ENCODE data around the gene CHN1. TPM values are rescaled to one million over a fixed set of nuclear protein-coding genes. Genes with fewer than 3 reads are reported as not detected.
A peak's percentile ranks its signal among the peaks of the same experiment; 100 is the strongest.

Gene CHN1
- total RNA-seq, 1 donor from 2014 or later, result 7.3 TPM

DNA sequence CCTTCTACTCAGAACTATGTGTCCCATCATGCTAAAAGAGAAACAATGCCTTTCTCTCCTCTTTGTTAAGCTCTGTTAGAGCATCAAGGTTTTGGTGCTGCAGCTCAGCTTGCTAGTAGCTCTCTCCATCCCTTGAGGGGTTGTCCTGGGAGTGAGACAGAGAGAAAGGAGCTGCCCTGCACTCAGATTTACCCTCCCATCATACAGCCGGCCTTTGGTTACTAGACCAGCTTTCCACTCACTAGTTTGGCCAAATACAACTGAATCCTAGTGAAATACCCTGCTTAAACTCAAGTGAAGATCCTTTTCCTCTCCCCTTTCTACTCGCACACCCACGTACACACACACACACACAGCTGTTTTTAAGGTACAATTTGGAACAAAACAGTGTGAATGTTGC, 2.3 kb upstream of the CHN1 start:
- no peak overlapping the region for H3K4me3 Mint-ChIP-seq (ENCODE audit: low read depth)
- intact Hi-C loops (cut with micrococcal nuclease), result no loop called here
- no peaks in the 10 kb centered on the region for H3K9me3 Mint-ChIP-seq
- H3K27me3 Mint-ChIP-seq (ENCODE audit: low read depth), result peaks cover 66% of the 10 kb centered on the region
- DNase-seq (ENCODE audit: low spot score), result no peak
- no peaks in the 10 kb centered on the region for H3K36me3 Mint-ChIP-seq (ENCODE audit: low read depth)
- peaks cover 3% of the 10 kb centered on the region for H3K4me1 Mint-ChIP-seq (ENCODE audit: low read depth)
- H3K27ac Mint-ChIP-seq, result no peak overlapping the region

DNA sequence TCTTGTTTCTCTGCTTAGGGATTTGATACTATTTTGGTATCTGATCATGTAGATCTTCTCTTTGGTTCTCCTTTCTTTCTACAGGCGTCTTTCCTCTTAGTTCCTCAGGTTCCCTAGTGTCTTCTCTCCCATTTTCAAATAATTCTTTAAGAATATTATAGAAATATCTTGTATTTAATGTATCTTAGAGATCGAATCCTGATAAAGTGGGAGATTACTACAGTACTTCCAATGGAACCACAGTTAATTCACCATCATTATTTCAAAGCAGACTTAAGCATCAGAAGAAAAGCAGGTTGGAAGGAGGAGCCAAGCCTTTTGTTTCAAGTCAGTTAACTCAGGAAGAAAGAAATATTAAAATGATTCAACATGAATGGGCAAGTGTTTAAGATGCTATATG, 1.1 kb upstream of the CHN1 start:
- Mint-ChIP-seq H3K4me1 (ENCODE audit: low read depth) (peaks cover 2% of the 10 kb centered on the region), H3K36me3 (ENCODE audit: low read depth) (no peaks in the 10 kb centered on the region), H3K27me3 (ENCODE audit: low read depth) (peaks cover 71% of the 10 kb centered on the region), H3K27ac (no peak overlapping the region), H3K9me3 (no peaks in the 10 kb centered on the region), H3K4me3 (ENCODE audit: low read depth) (peak overlapping the region; percentile 70)
- DNase-seq (ENCODE audit: low spot score), result no peak
- intact Hi-C loops (cut with micrococcal nuclease), result no loop called here

DNA sequence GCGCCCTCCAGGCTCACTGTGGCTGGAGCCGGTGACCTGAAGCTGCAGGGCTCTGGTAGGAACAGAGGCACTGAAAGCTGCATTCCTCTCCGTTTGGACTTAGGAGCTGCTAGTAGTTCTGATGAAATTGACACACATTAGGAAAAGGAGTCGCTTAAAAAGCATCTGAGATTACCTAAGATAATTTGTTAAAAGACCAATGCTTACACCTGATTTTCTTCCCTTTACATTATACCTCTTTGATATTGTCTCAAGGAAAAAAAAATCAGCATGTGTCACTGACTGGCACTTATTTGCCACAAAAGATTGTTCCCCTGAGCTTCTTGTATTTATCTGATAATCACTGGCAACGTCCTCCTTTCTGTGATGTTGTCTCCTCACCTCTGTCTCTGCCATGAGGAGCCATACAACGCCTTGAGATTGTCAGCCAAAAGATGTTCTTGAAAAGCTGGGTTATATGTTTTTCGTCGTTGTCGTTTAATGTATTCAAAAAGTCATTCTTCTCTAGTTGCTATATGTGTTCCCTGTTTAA, 618 bp upstream of the CHN1 start:
- no peak for DNase-seq (ENCODE audit: low spot score)
- Mint-ChIP-seq H3K36me3 (ENCODE audit: low read depth) (no peaks in the 10 kb centered on the region), H3K27ac (no peak overlapping the region), H3K4me3 (ENCODE audit: low read depth) (peak overlapping the region; percentile 70), H3K9me3 (no peaks in the 10 kb centered on the region), H3K27me3 (ENCODE audit: low read depth) (peaks cover 74% of the 10 kb centered on the region), H3K4me1 (ENCODE audit: low read depth) (peaks cover 2% of the 10 kb centered on the region)
- intact Hi-C loops (cut with micrococcal nuclease), result no loop called here

DNA sequence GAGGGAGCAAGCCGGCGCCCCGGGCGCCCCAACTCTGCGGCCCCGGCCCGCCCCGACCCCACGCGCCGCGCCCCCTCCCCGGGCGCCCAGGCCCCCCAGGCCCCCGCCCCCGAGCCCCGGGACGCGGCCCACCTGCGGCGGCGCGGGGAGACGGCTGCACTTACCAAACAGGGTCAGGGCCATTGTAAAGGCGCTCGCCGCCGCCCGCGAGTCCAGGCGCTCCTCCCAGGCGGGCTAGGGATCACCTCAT, 526 bp downstream of the CHN1 start:
- H3K27me3 Mint-ChIP-seq (ENCODE audit: low read depth), result peaks cover 66% of the 10 kb centered on the region
- H3K4me1 Mint-ChIP-seq (ENCODE audit: low read depth), result peaks cover 2% of the 10 kb centered on the region
- H3K9me3 Mint-ChIP-seq, result no peaks in the 10 kb centered on the region

DNA sequence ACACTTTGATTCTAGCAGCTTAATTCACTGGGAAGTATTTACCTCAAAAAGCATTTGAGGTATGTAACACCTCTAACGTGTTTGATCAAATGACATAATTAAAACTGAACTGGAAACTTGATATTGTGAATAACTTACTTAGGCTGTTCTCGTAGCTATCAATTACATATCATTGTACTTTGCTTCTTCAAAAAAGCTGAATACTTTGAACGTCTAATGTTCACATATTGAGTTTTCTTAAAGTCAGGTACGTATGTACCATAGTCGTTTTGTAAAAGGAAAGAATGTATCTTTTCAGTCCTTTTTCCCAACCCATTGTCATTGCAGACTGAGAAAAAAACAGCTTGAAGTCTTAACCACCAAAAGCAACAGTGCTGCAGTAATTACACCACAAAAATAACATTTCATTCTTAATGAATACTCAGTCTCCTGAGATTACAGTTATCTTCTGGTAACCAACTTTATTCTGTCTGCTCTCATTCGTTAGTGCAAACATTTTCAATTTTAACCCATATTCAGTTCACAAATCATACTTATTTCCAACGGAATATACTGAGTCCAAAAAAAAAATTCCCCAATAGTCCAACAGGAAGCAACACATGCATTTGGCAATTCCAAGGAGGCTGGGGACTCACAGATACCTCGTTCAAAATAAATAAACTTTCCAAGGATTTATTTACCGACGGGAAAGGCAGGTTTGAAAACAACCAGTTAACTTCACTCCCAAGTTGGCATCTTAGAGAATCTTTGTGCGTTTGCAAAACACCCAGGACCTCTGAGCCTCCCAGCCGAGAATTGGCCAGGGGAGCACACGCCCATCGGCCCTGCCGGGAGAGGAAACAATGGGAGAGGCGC, 1.1 kb downstream of the CHN1 start:
- H3K4me1 Mint-ChIP-seq (ENCODE audit: low read depth), result peaks cover 2% of the 10 kb centered on the region
- intact Hi-C loops (cut with micrococcal nuclease), result loop anchor here (5.0 kb wide), 2 partner anchors 252 to 302 kb away; no protein-coding TSS in a partner anchor
- no peak for DNase-seq (ENCODE audit: low spot score)
- peak overlapping the region; percentile 80 for H3K4me3 Mint-ChIP-seq (ENCODE audit: low read depth)
- peaks cover 65% of the 10 kb centered on the region for H3K27me3 Mint-ChIP-seq (ENCODE audit: low read depth)
- H3K36me3 Mint-ChIP-seq (ENCODE audit: low read depth), result no peaks in the 10 kb centered on the region
- no peaks in the 10 kb centered on the region for H3K9me3 Mint-ChIP-seq
- no peak overlapping the region for H3K27ac Mint-ChIP-seq

More for the DNA sequence above, 526 bp downstream of the CHN1 start:
- Mint-ChIP-seq H3K36me3 (ENCODE audit: low read depth) (no peaks in the 10 kb centered on the region), H3K27ac (no peak overlapping the region), H3K4me3 (ENCODE audit: low read depth) (peak overlapping the region; percentile 80)
- intact Hi-C loops (cut with micrococcal nuclease), result loop anchor here (5.0 kb wide), 2 partner anchors 252 to 302 kb away; no protein-coding TSS in a partner anchor
- DNase-seq (ENCODE audit: low spot score), result no peak

DNA sequence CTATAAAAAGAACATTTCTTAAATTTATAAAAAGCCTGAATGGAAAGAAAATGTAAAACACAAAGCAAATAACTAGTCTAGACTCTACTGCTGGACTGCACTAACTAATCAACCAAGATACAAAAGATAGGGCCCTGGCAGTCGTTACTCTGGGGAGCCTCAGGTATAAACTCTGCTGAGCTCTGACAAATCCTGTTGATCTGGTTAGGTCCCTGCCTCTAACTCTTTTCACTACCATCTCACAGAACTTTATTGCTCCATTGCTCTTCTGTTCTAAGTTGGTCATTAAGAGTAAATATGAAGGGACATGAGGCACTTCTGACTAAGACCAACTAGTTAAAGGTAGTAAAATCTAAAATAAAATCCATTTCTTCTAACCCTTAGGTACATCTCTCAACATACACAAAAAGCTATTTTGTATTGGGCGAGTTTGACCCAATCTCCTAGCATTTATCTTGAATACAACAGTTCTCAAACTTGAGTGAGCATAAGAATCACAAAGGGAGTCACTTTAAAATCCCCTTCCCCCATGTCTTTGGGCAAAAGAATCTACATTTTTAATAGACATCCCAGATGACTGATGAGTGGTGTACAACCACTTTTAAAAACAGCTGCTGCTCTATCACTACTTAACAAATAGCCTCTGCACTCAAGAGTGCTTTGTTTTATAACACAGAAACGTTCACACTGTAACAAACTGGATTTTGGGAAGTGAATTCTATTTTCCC, 2.5 kb downstream of the CHN1 start:
- no peak overlapping the region for H3K27ac Mint-ChIP-seq
- H3K27me3 Mint-ChIP-seq (ENCODE audit: low read depth), result peaks cover 58% of the 10 kb centered on the region
- intact Hi-C loops (cut with micrococcal nuclease), result loop anchor here (5.0 kb wide), 2 partner anchors 250 to 300 kb away; no protein-coding TSS in a partner anchor

DNA sequence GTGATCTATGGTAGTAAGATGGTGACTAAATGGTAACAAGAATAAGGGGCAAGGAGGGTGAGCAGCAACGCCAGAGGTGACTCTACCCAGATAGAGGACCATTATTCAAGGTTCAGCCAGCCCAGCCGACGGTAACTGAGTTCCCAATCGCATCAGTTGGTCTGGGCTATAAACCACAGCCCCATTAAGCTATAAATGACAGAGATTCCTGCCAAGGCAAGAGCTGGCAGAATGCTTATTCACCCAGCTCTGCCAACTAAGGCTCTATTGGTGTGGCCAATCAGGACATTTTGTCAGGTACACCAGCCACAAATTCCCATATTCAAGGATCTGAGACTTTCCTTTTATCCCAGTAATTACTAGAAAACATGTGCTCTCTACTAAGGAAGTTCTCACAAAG, 3.6 kb downstream of the CHN1 start:
- H3K27ac Mint-ChIP-seq, result no peak overlapping the region
- H3K4me1 Mint-ChIP-seq (ENCODE audit: low read depth), result peaks cover 5% of the 10 kb centered on the region
- no peak overlapping the region for H3K4me3 Mint-ChIP-seq (ENCODE audit: low read depth)
- no peaks in the 10 kb centered on the region for H3K36me3 Mint-ChIP-seq (ENCODE audit: low read depth)
- H3K27me3 Mint-ChIP-seq (ENCODE audit: low read depth), result peaks cover 48% of the 10 kb centered on the region
- no peak for DNase-seq (ENCODE audit: low spot score)
- intact Hi-C loops (cut with micrococcal nuclease), result loop anchor here (5.0 kb wide), 2 partner anchors 249 to 299 kb away; no protein-coding TSS in a partner anchor
- H3K9me3 Mint-ChIP-seq, result no peaks in the 10 kb centered on the region

More for the DNA sequence above, 2.5 kb downstream of the CHN1 start:
- Mint-ChIP-seq H3K4me3 (ENCODE audit: low read depth) (no peak overlapping the region), H3K36me3 (ENCODE audit: low read depth) (no peaks in the 10 kb centered on the region), H3K9me3 (no peaks in the 10 kb centered on the region), H3K4me1 (ENCODE audit: low read depth) (peaks cover 5% of the 10 kb centered on the region)
- DNase-seq (ENCODE audit: low spot score), result no peak

DNA sequence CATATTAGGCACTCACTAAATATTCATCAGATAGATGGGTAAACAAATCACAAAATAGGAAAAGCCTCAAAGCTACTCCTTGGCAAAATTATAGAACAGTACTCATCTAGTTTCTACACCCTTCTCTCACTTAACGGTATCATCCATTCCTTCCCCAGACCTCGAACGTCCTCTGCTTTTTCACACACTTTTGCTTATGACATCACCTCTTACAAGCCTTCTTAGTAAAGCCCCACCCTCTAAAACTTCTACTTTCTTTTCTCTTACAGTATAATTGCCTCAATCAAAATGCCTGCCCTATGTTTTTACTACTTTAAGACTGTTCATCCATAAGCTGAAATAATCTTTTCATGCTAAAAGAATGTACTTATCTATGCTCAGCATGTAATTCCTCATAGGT, 8.1 kb downstream of the CHN1 start:
- H3K4me3 Mint-ChIP-seq (ENCODE audit: low read depth), result no peak overlapping the region
- no peak overlapping the region for H3K27ac Mint-ChIP-seq
- no peaks in the 10 kb centered on the region for H3K9me3 Mint-ChIP-seq
- H3K36me3 Mint-ChIP-seq (ENCODE audit: low read depth), result no peaks in the 10 kb centered on the region
- H3K27me3 Mint-ChIP-seq (ENCODE audit: low read depth), result peaks cover 21% of the 10 kb centered on the region
- intact Hi-C loops (cut with micrococcal nuclease), result no loop called here
- no peak for DNase-seq (ENCODE audit: low spot score)
- peaks cover 2% of the 10 kb centered on the region for H3K4me1 Mint-ChIP-seq (ENCODE audit: low read depth)

DNA sequence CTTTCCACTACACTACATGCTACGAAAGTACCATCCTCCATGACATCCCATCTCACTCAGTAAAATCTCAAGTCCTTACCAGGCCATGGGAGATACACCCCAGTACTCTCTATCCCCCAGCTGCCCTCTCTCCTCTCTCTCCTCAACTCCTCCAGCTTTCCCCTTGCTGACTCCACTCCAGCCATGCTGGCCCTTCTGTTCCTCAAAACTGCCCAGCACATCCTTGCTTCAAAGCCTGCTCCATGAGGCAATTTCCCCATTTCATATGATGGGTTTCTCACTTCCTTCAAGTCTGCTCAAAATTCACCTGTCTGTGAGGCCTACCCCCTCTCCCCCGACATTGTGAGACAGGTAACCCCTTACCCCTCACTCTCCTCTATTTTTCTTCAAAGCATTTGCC, 8.6 kb downstream of the CHN1 start:
- H3K36me3 Mint-ChIP-seq (ENCODE audit: low read depth), result no peaks in the 10 kb centered on the region

DNA sequence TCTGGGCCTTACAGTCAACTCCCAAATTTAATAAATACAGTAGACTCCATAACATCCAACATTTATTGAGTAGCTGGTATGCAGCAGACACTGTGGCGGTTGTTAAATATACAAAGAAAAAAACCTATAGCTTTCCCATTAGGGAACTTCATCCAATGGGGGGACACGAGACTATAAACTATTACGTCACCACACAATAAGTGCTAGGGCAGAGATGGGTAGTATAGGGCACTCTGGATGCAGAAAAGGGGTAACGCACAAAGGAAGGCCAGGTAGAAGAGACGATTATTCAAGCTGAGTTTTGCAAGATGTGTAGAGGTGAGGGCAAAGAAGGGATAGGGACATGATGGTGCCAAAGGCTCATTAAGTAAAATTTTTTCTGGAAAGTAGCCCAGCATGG, 10.8 kb downstream of the CHN1 start:
- intact Hi-C loops (cut with micrococcal nuclease), result loop anchor here (5.0 kb wide), 1 partner anchor 297 kb away; no protein-coding TSS in a partner anchor
- no peaks in the 10 kb centered on the region for H3K36me3 Mint-ChIP-seq (ENCODE audit: low read depth)

More for the DNA sequence above, 8.6 kb downstream of the CHN1 start:
- Mint-ChIP-seq H3K27ac (no peak overlapping the region), H3K27me3 (ENCODE audit: low read depth) (peaks cover 21% of the 10 kb centered on the region), H3K9me3 (no peaks in the 10 kb centered on the region), H3K4me1 (ENCODE audit: low read depth) (peaks cover 2% of the 10 kb centered on the region), H3K4me3 (ENCODE audit: low read depth) (no peak overlapping the region)
- intact Hi-C loops (cut with micrococcal nuclease), result no loop called here
- DNase-seq (ENCODE audit: low spot score), result no peak

DNA sequence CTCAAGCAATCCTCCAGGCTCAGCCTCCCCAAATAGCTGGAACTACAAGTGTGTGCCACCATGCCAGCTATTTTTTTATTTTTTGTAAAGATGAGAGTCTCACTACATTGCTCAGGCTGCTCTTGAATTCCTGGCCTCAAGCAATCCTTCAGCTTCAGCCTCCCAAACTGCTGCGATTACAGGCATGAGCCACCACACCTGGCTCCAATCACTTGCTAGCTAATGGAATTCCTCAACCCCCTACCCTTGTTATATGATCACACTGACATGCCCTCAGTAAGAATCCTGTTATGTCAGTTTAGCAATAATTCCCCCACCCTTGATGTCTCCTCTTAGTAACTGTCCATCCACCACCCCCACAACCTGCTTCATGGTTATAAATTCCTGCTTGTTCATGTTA, 12.3 kb downstream of the CHN1 start:
- H3K36me3 Mint-ChIP-seq (ENCODE audit: low read depth), result no peaks in the 10 kb centered on the region

More for the DNA sequence above, 10.8 kb downstream of the CHN1 start:
- Mint-ChIP-seq H3K4me3 (ENCODE audit: low read depth) (no peak overlapping the region), H3K4me1 (ENCODE audit: low read depth) (peaks cover 4% of the 10 kb centered on the region), H3K27me3 (ENCODE audit: low read depth) (peaks cover 9% of the 10 kb centered on the region), H3K27ac (no peak overlapping the region), H3K9me3 (no peaks in the 10 kb centered on the region)
- DNase-seq (ENCODE audit: low spot score), result no peak

DNA sequence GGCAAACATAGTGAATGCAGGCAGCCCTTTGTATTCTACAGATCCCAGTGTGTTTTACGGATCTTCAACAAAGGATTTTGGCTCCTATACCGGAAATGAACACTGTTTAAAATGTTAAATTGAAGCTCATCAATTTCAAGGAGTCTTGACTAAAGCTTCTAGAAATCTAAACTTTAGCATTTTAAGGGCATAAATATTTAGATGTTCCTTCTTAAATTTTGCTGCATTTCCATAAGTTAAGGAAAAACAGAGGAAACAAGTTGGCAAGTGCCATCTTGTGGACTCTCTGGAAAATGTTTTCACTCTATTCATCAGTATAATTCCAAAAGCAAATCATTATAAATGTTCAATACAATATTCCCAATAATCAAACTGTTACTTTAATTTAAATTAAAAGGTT, 19.6 kb downstream of the CHN1 start:
- no peaks in the 10 kb centered on the region for H3K36me3 Mint-ChIP-seq (ENCODE audit: low read depth)
- no peak overlapping the region for H3K4me3 Mint-ChIP-seq (ENCODE audit: low read depth)
- peaks cover 17% of the 10 kb centered on the region for H3K27me3 Mint-ChIP-seq (ENCODE audit: low read depth)
- H3K9me3 Mint-ChIP-seq, result no peaks in the 10 kb centered on the region
- intact Hi-C loops (cut with micrococcal nuclease), result loop anchor here (5.0 kb wide), 1 partner anchor 213 kb away; no protein-coding TSS in a partner anchor
- H3K4me1 Mint-ChIP-seq (ENCODE audit: low read depth), result peaks cover 2% of the 10 kb centered on the region
- H3K27ac Mint-ChIP-seq, result no peak overlapping the region
- DNase-seq (ENCODE audit: low spot score), result no peak

More for the DNA sequence above, 12.3 kb downstream of the CHN1 start:
- H3K9me3 Mint-ChIP-seq, result no peaks in the 10 kb centered on the region
- H3K4me3 Mint-ChIP-seq (ENCODE audit: low read depth), result no peak overlapping the region
- intact Hi-C loops (cut with micrococcal nuclease), result loop anchor here (5.0 kb wide), 1 partner anchor 296 kb away; no protein-coding TSS in a partner anchor
- H3K4me1 Mint-ChIP-seq (ENCODE audit: low read depth), result peaks cover 2% of the 10 kb centered on the region
- peaks cover 9% of the 10 kb centered on the region for H3K27me3 Mint-ChIP-seq (ENCODE audit: low read depth)
- H3K27ac Mint-ChIP-seq, result no peak overlapping the region
- no peak for DNase-seq (ENCODE audit: low spot score)

DNA sequence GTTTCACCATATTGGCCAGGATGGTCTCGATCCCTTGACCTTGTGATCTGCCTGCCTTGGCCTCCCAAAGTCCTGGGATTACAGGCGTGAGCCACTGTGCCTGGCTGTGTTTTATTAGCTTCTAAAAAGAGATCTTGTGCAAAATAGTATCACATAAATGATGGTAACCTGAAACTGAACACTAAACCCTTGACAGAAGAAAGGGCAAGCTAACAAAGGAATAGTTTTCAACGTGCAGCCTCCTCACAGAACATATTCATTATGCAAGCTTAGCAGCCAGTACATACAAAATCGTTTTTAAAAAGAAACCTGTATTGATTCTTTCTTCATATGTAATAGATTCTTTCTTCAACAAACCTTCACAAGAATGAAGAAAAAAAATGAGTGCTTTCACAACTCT, 20.6 kb downstream of the CHN1 start:
- intact Hi-C loops (cut with micrococcal nuclease), result no loop called here
- no peak for DNase-seq (ENCODE audit: low spot score)
- H3K27me3 Mint-ChIP-seq (ENCODE audit: low read depth), result peaks cover 21% of the 10 kb centered on the region
- no peak overlapping the region for H3K27ac Mint-ChIP-seq
- H3K4me1 Mint-ChIP-seq (ENCODE audit: low read depth), result no peaks in the 10 kb centered on the region
- no peaks in the 10 kb centered on the region for H3K36me3 Mint-ChIP-seq (ENCODE audit: low read depth)
- H3K4me3 Mint-ChIP-seq (ENCODE audit: low read depth), result no peak overlapping the region
- no peaks in the 10 kb centered on the region for H3K9me3 Mint-ChIP-seq
